H1 (cell line): ENCODE results near the gene TASP1. TPM values are rescaled to one million over a fixed set of nuclear protein-coding genes. Genes with fewer than 3 reads are reported as not detected.

Source experiments
- CTCF ChIA-PET: fragments of 300-600 bp; sonication (Branson Sonifier 250); formaldehyde crosslinking; loops from one replicate; lab custom pipeline; 2021; ENCODE audit not compliant: partially characterized antibody; lab: Charles Lee
- POLR2A ChIA-PET: fragments of 300-600 bp; sonication (Branson Sonifier 250); formaldehyde crosslinking; loops from one replicate; lab custom pipeline; 2021; ENCODE audit warnings: inconsistent platforms; ENCODE audit not compliant: partially characterized antibody; lab: Charles Lee
- DNase-seq, 2 experiments: peaks; one replicate each; pipeline versions ENCODE4 v3.0.0 to v3.0.0-alpha.2; 2010 to 2022; ENCODE audit warnings: low spot score in 2 of 2, low read depth in 1 of 2, mixed read lengths in 1 of 2
- FAIRE-seq: peaks from 2 replicates; lab custom pipeline; 2011; peaks lifted over from hg19 to GRCh38; lab: Jason Lieb, UNC
- H2AFZ ChIP-seq: 2 replicates; pipeline ENCODE4 v1.8.1; 2012; ENCODE audit warnings: low read length, inconsistent platforms
- H2AK5ac ChIP-seq: 2 replicates; pipeline ENCODE4 v1.6.1; 2013; ENCODE audit warnings: low read depth, low read length
- H2BK120ac ChIP-seq: replicated peaks from 2 replicates; pipeline ENCODE3; 2013; ENCODE audit warnings: low read depth, low read length, inconsistent platforms
- H2BK12ac ChIP-seq: 2 replicates; pipeline ENCODE4 v1.6.1; 2013; ENCODE audit warnings: low read depth, low read length
- H2BK15ac ChIP-seq: 2 replicates; pipeline ENCODE4 v1.6.1; 2013; ENCODE audit warnings: low read length
- H2BK20ac ChIP-seq: 2 replicates; pipeline ENCODE4 v1.6.1; 2013; ENCODE audit warnings: low read length
- H2BK5ac ChIP-seq: 2 replicates; pipeline ENCODE4 v1.6.1; 2013; ENCODE audit warnings: low read depth, low read length
- H3K14ac ChIP-seq: 2 replicates; pipeline ENCODE4 v1.6.1; 2013; ENCODE audit warnings: inconsistent platforms; ENCODE audit not compliant: insufficient read length
- H3K18ac ChIP-seq: 2 replicates; pipeline ENCODE4 v1.6.1; 2013; ENCODE audit warnings: low read length; ENCODE audit errors: extremely low read depth
- H3K23ac ChIP-seq: 2 replicates; pipeline ENCODE4 v1.6.1; 2013; ENCODE audit warnings: inconsistent platforms; ENCODE audit not compliant: insufficient read length
- H3K23me2 ChIP-seq: 2 replicates; pipeline ENCODE4 v1.6.1; 2013; ENCODE audit warnings: low read depth, low read length
- H3K27ac ChIP-seq: 2 replicates; pipeline ENCODE4 v1.6.1; 2011; ENCODE audit warnings: low read depth, low read length, inconsistent platforms
- H3K27me3 ChIP-seq, 4 experiments: replicated peaks in 1 of 4; 1 replicate in 1 of 4; 2 replicates in 3 of 4; pipeline versions ENCODE4 v1.6.1 to v1.8.1; 2011 to 2013; ENCODE audit warnings: low read length in 3 of 4, mild to moderate bottlenecking in 3 of 4, inconsistent platforms in 2 of 4, mixed read lengths in 2 of 4, moderate library complexity in 1 of 4; ENCODE audit not compliant: control insufficient read depth in 3 of 4, insufficient read depth in 3 of 4; ENCODE audit errors: extremely low read depth in 1 of 4
- H3K36me3 ChIP-seq, 4 experiments: 2 replicates each; pipeline versions ENCODE4 v1.6.1 to v1.8.1; 2011 to 2013; ENCODE audit warnings: mild to moderate bottlenecking in 4 of 4, low read length in 3 of 4, moderate library complexity in 2 of 4, control low read depth in 1 of 4, inconsistent platforms in 1 of 4; ENCODE audit not compliant: insufficient read depth in 4 of 4, control insufficient read depth in 2 of 4
- H3K4ac ChIP-seq: replicated peaks from 2 replicates; pipeline ENCODE3; 2013; ENCODE audit warnings: low read length, low read depth, mixed read lengths, inconsistent platforms; ENCODE audit not compliant: insufficient read length
- H3K4me1 ChIP-seq, 4 experiments: replicated peaks in 1 of 4; 1 replicate in 1 of 4; 2 replicates in 3 of 4; pipeline versions ENCODE4 v1.6.1 to v1.8.1; 2011 to 2013; ENCODE audit warnings: low read length in 3 of 4, inconsistent platforms in 2 of 4, mixed read lengths in 1 of 4; ENCODE audit not compliant: insufficient read depth in 4 of 4, control insufficient read depth in 3 of 4
- H3K4me2 ChIP-seq, 2 experiments: 2 replicates each; pipeline versions ENCODE4 v1.6.1 to v1.8.1; 2011 to 2013; ENCODE audit warnings: low read depth in 2 of 2, low read length in 2 of 2, control low read depth in 1 of 2, inconsistent platforms in 1 of 2, mild to moderate bottlenecking in 1 of 2; ENCODE audit not compliant: insufficient read depth in 1 of 2
- H3K4me3 ChIP-seq, 4 experiments: fragments of 200-600, 300-600 bp in 1 of 4; sonication (generic), shearing (Covaris generic), sonication (Bioruptor Twin) in 1 of 4; 2 replicates each; pipeline versions ENCODE4 v1.5.1 to v1.8.1; 2011 to 2016; ENCODE audit warnings: low read length in 4 of 4, low read depth in 3 of 4, control low read depth in 2 of 4, inconsistent platforms in 2 of 4, mild to moderate bottlenecking in 2 of 4, mixed read lengths in 1 of 4, moderate library complexity in 1 of 4; ENCODE audit not compliant: insufficient read depth in 2 of 4; ENCODE audit errors: extremely low read depth in 1 of 4
- H3K56ac ChIP-seq: replicated peaks from 2 replicates; pipeline ENCODE3; 2013; ENCODE audit warnings: low read depth, mild to moderate bottlenecking, mixed read lengths, low read length, inconsistent platforms; ENCODE audit not compliant: insufficient read length
- H3K79me1 ChIP-seq: 2 replicates; pipeline ENCODE4 v1.6.1; 2013; ENCODE audit warnings: low read depth, low read length, control low read depth
- H3K79me2 ChIP-seq, 2 experiments: 2 replicates each; pipeline versions ENCODE4 v1.6.1 to v1.8.1; 2012 to 2013; ENCODE audit warnings: low read length in 2 of 2, mild to moderate bottlenecking in 2 of 2, inconsistent platforms in 1 of 2; ENCODE audit not compliant: insufficient read depth in 2 of 2, control insufficient read depth in 1 of 2
- H3K9ac ChIP-seq, 4 experiments: replicated peaks in 1 of 4; 1 replicate in 1 of 4; 2 replicates in 3 of 4; pipeline versions ENCODE4 v1.6.1 to v1.8.1; 2011 to 2013; ENCODE audit warnings: low read depth in 3 of 4, low read length in 3 of 4, control low read depth in 2 of 4, mild to moderate bottlenecking in 2 of 4, moderate library complexity in 2 of 4, inconsistent platforms in 1 of 4; ENCODE audit errors: extremely low read depth in 1 of 4
- H3K9me3 ChIP-seq, 2 experiments: 2 replicates each; pipeline versions ENCODE4 v1.6.1 to v1.8.1; 2012 to 2013; ENCODE audit warnings: mild to moderate bottlenecking in 2 of 2, moderate library complexity in 2 of 2, control low read depth in 1 of 2, inconsistent platforms in 1 of 2, low read depth in 1 of 2, low read length in 1 of 2, mixed read lengths in 1 of 2; ENCODE audit not compliant: insufficient read depth in 2 of 2
- H4K20me1 ChIP-seq, 2 experiments: replicated peaks in 1 of 2; 2 replicates each; pipeline versions ENCODE3 to v1.8.1; 2011 to 2013; ENCODE audit warnings: inconsistent platforms in 2 of 2, low read length in 2 of 2, mild to moderate bottlenecking in 1 of 2; ENCODE audit not compliant: insufficient read depth in 2 of 2, control insufficient read depth in 1 of 2
- H4K5ac ChIP-seq: 2 replicates; pipeline ENCODE4 v1.6.1; 2013; ENCODE audit warnings: low read length, low read depth, mixed read lengths, inconsistent platforms; ENCODE audit not compliant: insufficient read length
- H4K8ac ChIP-seq: 2 replicates; pipeline ENCODE4 v1.8.0; 2013; ENCODE audit warnings: mild to moderate bottlenecking, moderate library complexity, low read length, inconsistent platforms; ENCODE audit not compliant: insufficient read depth; ENCODE audit errors: extremely low read depth
- H4K91ac ChIP-seq: replicated peaks from 2 replicates; pipeline ENCODE3; 2013; ENCODE audit warnings: low read length, mixed read lengths, inconsistent platforms; ENCODE audit not compliant: insufficient read length
- BCL11A ChIP-seq, 2 experiments: IDR thresholded peaks; one replicate each; pipeline ENCODE4 v1.6.1; 2011; ENCODE audit warnings: low read depth in 2 of 2, low read length in 2 of 2, mild to moderate bottlenecking in 2 of 2
- CTBP2 ChIP-seq: IDR thresholded peaks from 2 replicates; pipeline ENCODE4 v1.7.0; 2011; ENCODE audit warnings: borderline replicate concordance, mild to moderate bottlenecking, moderate library complexity, mixed read lengths, low read length; ENCODE audit not compliant: insufficient read depth, insufficient read length
- JUND ChIP-seq: IDR thresholded peaks from 2 replicates; pipeline ENCODE4 v1.6.1; 2011; ENCODE audit warnings: mild to moderate bottlenecking, improper control_type of control experiment, low read length
- PHF8 ChIP-seq: fragments of 200-600 bp; sonication (generic); conservative IDR thresholded peaks from 2 replicates; pipeline ENCODE4 v1.7.1; 2012; ENCODE audit warnings: low read depth, mild to moderate bottlenecking, inconsistent platforms, low read length, moderate library complexity
- SAP30 ChIP-seq: fragments of 300-600 bp; sonication (generic); IDR thresholded peaks from 2 replicates; pipeline ENCODE4 v1.7.1; 2012; ENCODE audit warnings: low read length, moderate library complexity, mild to moderate bottlenecking, inconsistent platforms; ENCODE audit not compliant: insufficient read depth, insufficient replicate concordance
- SP1 ChIP-seq: IDR thresholded peaks from 2 replicates; pipeline ENCODE4 v1.6.1; 2011; ENCODE audit warnings: low read depth, low read length
- SRF ChIP-seq: IDR thresholded peaks from 2 replicates; pipeline ENCODE4 v1.6.1; 2011; ENCODE audit warnings: mild to moderate bottlenecking, low read depth, low read length, moderate library complexity
- TBP ChIP-seq: IDR thresholded peaks from 2 replicates; pipeline ENCODE4 v1.6.1; 2011; ENCODE audit warnings: low read depth, low read length, improper control_type of control experiment
- YY1 ChIP-seq: IDR thresholded peaks from 2 replicates; pipeline ENCODE4 v1.6.1; 2011; ENCODE audit warnings: low read depth, mild to moderate bottlenecking, low read length
- WGBS, 2 experiments: shearing (Covaris generic) in 1 of 2; methylation state at CpG; one replicate each; pipeline versions ENCODE4 v1.1.6 to v1.1.7; 2013 to 2015; ENCODE audit warnings: low lambda C conversion rate in 2 of 2, mixed read lengths in 2 of 2, inconsistent platforms in 1 of 2, low coverage in 1 of 2, missing lambda C conversion rate in 1 of 2; ENCODE audit not compliant: insufficient replicate concordance in 2 of 2, insufficient coverage in 1 of 2, insufficient read length in 1 of 2; ENCODE audit errors: extremely low coverage in 1 of 2, missing lambda C conversion rate in 1 of 2; 5-methylcytosine and 5-hydroxymethylcytosine counted together
- polyA plus RNA-seq, 7 experiments: library from polyadenylated mRNA; depleted of rRNA in 3 of 7; stranded (reverse) in 5 of 7; unstranded in 2 of 7; fragments of >200 nt in 5 of 7; fragments of 200-250 nt in 2 of 7; gene quantifications; 1 replicate in 5 of 7; 2 replicates in 1 of 7; 4 replicates in 1 of 7; pipeline versions ENCODE4 v1.2.1 to v1.2.3, GENCODE V29; 2011 to 2013; ENCODE audit warnings: missing spikeins in 2 of 7, mixed read lengths in 2 of 7
- total RNA-seq: library from RNA; stranded (reverse); fragmentation: NEBNext Ultra II Directional; extraction: Animal tissue kit (Norgen Biotek cat#: 25700); gene quantifications from 2 replicates; pipeline ENCODE4 v1.2.1, GENCODE V29; 2021

TASP1 gene
- total and polyA plus RNA-seq, 2 of the 8 experiments (the other 6 are each of a cell fraction or from before 2014, with no cell fraction given), result 4.5 to 10.9 TPM

DNA sequence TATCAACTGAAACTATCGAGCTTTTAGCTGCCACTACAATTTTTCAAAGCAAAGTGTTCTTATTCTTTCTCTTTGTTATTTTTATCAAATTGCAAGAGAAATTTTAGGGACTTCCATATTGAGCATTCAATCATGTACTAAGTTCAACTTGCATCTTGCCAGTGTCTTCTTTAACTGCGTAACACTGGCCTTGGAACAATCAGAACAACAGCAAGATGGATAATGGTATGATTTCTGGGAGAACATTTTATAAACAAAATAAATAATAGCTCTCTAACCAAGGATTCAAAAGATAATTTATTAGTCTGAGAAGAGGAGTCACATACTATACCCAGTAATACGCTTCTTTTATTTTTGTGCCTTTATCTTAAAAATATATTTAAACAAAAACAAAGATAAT, 249.6 kb downstream of the TASP1 start:
- Histone ChIP-seq H3K79me1 (no peaks in the 10 kb centered on the region), H3K4me3 (no peak overlapping the region), H2BK120ac (no peak overlapping the region), H2BK5ac (no peak overlapping the region), H3K23ac (no peak overlapping the region), H3K36me3 (no peaks in the 10 kb centered on the region; a peak in 1 of 8 replicates), H3K79me2 (no peaks in the 10 kb centered on the region), H2BK15ac (no peak overlapping the region), H4K8ac (no peak overlapping the region), H3K56ac (no peak overlapping the region), H4K5ac (no peak overlapping the region), H2AFZ (no peak overlapping the region), H3K4me2 (no peak overlapping the region), H3K4me1 (no peaks in the 10 kb centered on the region), H3K18ac (no peak overlapping the region), H3K4ac (no peak overlapping the region), H3K9ac (no peak overlapping the region), H3K14ac (no peak overlapping the region), H3K23me2 (no peaks in the 10 kb centered on the region), H4K91ac (no peak overlapping the region), H2AK5ac (no peak overlapping the region), H3K27ac (no peak overlapping the region), H4K20me1 (no peaks in the 10 kb centered on the region), H2BK12ac (no peak overlapping the region), H3K9me3 (no peaks in the 10 kb centered on the region), H3K27me3 (no peaks in the 10 kb centered on the region), H2BK20ac (no peak overlapping the region)
- FAIRE-seq, result no peak
- POLR2A ChIA-PET, result no interaction called here
- DNase-seq, result no peak
- no peak for TF ChIP-seq JUND
- TF ChIP-seq SAP30, result no peak
- TF ChIP-seq SRF, result no peak
- no peak for TF ChIP-seq CTBP2
- TF ChIP-seq SP1, result no peak
- TF ChIP-seq YY1, result no peak
- TF ChIP-seq PHF8, result no peak
- no peak for TF ChIP-seq BCL11A (IDR thresholded peaks at IDR 0.05; ENCODE audit: low read depth in 2 of 2, low read length in 2 of 2)
- TF ChIP-seq TBP, result no peak
- 94% methylated on average over 3 of the region's 3 CpGs; no CpG with 5 or more reads in 1 of the 2 experiments for WGBS, 2 experiments
- CTCF ChIA-PET, result interaction anchor here (0.6 kb wide), 1 partner anchor 654 kb away, joined by 3 read pairs; no protein-coding TSS in a partner anchor
